Daoy (cell line): Measurements from ENCODE around the gene NPAS3. TPM values are rescaled to one million over a fixed set of nuclear protein-coding genes. Genes with fewer than 3 reads are reported as not detected.

ENCODE experiments used
- DNase-seq: peaks from one replicate; pipeline ENCODE4 v3.0.0-alpha.2; 2015; ENCODE audit warnings: low read depth
- total RNA-seq: library from RNA; depleted of rRNA; stranded (reverse); fragments of >200 nt; shearing (Covaris generic); gene quantifications from 2 replicates; pipeline ENCODE4 v1.2.3, GENCODE V29; 2014

NPAS3 gene
- total RNA-seq, 1 experiment from 2014 or later: 1.9 TPM

DNA sequence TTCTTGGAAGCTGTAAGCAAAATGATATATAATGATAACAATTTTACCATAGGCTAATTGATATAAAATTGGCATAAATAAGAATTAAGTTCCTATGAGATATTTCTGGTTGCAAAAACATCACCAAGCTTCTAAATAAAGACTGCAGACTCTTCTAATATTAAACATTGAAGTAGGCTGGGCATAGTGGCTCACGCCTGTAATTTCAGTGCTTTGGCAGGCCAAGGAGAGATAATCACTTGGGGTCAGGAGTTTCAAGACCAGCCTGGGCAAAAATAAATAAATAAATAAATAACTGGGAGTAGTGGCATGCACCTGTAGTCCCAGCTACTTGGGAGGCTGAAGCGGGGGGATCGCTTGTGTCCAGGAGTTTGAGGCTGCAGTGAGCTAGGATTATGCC, 71.8 kb downstream of the NPAS3 start:
- DNase-seq: no peak

DNA sequence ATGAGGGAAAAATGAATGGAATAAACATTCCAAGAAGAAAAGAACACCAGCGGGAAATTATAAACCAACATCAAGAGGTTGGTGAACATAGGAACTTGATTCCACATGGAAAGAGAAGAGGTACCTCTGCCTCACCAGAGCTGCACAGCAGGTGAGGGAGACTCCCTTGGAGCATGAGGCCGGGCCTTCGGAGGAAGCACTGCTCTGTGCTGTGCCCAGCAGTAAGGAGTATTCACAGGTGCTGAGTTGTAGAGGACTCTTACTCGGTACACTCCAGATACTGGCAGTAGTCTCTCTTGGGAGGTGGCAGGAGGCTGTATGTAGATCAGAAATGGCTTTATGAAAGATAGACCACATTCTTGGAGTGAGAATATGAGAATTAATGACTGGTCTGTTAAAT, 76.0 kb downstream of the NPAS3 start:
- no peak for DNase-seq

DNA sequence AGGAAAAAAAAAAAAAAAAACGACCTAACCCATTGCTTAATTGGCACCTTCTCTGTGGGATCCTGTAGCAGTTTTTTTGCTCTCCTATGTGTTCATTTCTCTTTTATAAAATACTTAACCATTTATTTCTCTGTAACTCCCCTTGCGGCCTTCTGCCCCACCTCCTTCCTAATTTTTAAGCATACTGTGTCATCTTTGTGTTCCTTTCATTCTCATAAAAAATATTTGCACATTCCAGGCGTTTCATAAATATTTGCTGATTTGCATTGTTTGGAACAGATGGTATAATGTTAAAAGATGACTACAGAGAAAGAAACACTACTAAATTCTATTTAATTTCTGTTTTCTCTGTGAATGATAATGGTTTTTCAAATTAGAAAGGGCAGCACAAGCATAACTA, 77.9 kb downstream of the NPAS3 start:
- DNase-seq: no peak

DNA sequence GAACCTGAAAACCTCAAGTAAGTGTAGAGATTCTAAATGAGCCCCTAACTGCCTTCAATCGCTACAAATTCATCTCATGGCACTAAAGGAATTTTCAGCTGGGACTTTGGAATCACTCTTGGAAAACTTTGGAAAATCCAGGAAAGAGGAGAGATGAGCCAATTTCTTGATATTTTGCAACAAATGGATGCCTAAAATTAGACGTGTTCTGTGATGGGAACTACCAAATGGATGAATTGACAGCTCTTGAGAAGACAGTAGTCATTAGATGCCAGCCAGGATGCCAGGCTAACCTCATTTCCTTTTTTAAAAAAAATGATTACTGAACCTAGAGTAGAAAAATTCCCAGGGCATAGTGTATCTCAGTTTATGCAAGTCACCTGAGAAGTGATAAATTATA, 78.3 kb downstream of the NPAS3 start:
- no peak for DNase-seq

DNA sequence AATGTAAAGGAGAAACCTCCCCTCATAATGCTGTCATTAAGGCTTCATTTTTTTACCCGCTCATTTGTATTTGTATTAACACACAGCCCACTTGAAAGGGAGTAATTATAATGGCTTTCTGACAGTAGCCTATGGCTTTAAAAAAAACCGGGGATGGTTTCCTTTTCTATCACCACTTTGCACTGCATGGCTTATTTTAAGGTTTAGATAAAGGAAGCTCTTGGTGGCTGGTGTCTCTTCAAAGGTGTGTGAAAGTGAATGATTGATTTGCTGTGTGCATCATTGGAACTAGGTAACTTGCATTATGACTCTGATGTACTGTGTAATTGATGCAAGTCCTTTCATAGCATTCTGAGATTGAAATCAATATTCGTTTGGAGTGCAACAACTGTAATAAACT, 80.7 kb downstream of the NPAS3 start:
- no peak for DNase-seq

DNA sequence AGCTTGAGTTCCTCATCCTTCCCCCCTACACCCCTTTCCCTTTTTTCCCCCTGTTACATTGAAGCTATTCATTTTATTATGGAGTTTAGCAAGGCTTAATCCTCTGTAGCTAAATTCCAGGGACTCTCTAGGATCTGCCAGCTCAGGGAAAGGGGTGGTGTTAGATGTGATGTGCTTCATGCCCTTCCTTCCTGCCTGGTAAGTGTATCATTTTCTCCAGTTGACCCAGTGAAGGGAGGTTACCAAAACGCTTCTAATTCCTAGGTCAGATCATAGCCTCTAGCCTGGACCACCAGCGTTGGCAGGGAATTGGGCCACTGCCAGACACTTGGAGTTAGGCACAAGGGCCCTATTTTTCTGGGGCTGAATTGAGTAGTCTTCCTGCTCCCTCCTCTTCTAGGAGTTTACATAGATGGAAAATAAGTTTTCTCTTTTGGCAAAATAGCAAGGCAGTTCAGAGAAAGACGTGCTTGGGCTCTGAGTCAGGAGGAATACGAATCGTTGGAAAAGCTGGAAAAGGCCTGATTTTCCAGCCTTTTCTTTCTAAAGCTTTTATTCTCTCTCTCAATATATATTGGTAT, 88.3 kb downstream of the NPAS3 start:
- DNase-seq: no peak

DNA sequence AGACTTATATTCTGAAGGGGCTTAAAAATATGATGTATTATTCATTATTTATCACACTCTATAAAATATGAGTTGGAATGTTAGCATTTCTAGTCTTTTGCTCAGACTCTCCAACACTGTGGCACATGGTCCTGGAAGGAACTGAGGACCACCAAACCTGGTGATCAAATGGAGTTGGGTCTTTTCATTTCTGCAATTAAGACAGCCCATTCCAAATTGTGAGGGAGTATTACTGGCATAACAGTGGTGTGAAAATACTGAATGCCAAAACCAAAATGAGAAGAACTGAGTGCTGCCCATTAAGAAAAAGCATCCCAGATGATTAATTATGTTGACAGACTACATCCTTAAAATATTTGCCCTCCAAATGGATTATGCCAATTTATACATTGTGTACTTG, 90.8 kb downstream of the NPAS3 start:
- DNase-seq: no peak

DNA sequence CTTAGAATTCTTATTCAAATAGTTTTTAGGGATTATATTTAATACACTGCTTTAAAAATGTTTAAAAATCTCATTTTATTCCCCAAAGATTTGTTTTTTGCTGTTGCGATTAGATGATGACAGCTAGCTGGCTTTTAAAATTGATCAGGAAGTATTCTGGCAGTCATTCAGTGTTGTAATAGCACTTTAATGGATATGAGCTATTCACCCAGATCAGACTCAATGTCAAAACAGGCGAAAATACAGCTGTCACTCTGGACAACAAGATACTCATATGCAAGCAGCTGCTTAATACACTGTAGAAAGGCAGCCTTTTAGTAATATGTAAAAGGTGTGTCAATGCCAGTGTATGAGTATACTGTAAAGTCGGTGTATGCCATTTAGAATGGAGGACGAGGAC, 91.7 kb downstream of the NPAS3 start:
- no peak for DNase-seq

DNA sequence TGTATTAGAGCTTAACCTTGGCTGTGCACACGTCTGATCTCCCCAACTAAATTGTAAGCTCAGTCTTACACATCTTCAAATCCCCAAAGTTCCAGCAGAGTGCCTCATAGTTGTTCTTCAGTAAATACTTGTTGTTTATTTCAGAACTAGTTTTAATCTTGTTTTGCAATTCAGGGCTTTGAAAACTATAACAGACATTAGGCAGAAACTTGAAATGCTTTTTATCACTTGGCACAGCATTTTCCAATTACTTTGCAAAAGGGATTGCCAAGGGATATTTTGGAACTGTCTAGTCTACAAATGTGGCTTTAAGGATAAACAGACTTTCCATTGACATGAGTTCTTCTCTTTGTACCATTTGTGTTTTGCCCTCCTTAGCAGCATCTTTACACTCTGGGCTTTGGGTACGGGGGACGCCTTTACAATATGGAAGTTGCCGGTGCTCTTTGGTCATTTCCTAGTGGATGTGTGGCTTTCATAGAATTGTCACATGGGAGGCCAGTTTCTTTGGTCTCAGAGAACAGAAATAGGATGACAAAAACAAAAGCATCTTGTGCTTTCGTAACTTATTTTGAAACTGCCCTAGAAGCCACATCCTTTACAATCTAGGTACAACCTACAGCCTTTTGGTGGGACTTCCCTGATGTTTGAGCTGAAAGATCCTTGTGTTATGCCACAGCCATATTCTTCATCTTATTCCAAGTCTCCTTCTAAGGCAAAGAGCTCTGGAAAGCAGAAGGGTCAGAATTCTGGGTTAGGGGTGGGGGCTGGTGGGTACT, 96.9 kb downstream of the NPAS3 start:
- DNase-seq: no peak

DNA sequence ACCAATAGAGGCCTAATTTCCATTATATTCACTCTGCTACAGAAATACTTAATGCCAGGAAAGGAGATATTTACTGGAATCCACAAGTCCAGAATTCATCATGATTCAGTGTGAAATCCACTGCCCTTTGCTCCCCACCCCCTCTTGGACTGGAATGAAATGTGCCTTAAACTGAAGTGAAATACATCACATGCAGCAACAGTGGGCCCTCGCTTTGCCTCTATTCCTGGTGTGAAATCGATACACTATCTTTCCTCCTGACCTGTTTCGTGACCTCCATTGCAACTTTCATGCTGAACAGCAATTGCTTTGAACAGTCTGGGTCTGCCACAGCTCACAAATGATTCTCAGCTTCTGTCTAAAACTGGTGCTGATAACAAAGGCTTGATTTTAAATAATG, 100.6 kb downstream of the NPAS3 start:
- DNase-seq: no peak

DNA sequence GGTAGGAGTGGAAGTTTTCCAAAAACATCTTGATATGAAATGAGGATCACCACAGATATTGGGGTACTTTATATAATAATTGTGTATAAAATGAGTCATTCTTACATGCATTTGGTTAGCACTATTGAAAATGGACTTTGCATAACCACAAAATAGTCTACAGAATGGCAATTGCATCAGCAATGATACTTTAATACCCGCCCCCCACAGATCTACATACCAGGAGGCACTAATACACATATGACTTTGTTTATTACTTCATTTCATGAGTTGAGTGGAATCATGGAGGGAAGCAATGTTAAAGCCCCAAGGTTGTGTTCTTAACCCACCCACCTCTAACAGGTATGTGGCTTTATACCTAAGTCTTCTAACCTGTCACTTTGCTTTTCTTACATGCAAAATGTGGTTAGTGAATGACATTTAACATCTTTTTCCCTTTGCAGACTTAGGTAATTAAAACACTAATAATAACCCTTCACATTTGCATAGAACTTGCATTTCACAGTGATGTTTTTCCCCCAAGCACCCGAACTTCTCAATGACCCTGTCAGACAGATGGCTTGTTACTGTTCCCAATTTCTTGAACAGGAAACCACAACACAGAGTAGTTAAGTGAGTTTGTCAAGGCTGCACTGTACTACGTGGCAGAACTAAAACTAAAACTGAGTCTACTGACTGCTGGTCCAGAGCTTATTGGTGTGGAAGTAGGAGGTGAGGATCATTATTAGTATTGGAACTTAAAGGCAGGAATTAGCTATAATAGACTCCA, 101.9 kb downstream of the NPAS3 start:
- no peak for DNase-seq

DNA sequence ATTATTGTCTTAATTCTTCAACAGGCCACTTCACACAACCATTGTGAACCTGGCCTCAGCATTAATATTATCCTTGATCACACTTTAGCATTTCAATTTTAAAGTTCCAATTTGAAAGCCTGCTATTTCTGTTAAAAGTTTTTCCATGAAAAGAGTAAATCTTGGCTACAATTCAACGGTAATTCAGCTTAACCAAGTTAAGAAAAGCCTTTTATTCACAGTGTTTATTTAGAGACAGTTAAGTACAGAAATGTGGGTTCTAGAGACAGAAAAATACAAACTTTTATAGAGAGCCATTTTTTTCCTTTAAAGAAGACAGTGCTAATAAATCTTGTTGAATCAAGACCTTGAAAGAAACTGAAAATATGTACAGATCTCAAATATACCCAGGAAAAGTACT, 103.9 kb downstream of the NPAS3 start:
- DNase-seq: no peak

DNA sequence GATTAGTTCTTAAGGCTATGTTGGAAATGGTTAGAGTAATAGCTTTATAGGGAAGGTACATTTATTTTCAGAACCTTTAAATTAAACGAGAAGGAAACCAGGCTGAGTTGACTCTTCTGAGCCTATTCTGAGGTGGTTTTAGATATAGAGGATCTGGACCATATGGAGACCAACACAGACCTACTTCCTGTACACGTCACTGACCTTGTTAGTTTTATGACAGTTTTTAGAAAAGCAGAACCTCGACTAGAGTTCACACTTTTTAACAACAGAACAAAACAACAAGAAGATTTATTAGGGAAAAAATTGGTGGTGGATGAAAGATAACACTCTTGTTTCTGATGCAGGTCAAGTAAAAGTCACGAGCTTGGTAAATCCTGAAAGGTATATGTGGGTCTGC, 107.1 kb downstream of the NPAS3 start:
- no peak for DNase-seq

DNA sequence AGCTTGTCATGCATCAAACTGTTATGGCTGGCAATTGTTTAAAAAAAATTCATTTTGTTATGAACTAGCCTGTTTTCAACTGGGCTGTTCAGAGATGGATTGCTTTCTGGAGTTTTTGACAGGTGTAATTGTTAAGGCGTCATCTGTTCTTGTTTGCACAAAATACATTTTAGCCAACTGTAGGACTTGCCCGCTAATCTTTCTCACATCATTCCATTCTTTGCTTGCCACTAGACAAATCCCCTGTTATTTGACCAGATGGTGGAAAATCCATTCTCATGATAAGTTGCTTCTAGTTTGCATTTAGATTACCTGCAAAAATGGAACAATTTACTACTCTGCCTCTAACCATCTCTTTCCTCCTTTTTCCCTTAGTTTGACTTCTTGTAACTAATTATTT, 114.3 kb downstream of the NPAS3 start:
- no peak for DNase-seq

DNA sequence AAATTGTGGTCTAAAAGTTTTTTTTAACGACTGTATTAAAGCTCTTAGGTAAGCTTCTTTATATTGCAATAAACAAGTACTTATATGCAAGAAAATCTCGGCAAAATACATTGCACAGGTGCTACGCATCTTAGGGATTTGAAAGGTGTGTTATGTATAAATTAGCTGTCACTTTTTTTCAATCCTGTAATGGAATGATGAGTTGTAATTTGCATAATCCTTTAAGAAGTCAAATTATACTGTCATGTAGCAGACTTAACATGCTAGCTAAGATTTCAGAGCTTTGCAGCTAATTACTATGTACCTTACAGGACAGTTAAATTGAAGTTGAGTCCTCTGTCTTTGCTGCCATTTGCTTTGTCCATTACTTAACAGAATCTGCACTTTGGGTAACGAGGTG, 117.5 kb downstream of the NPAS3 start:
- DNase-seq: no peak

DNA sequence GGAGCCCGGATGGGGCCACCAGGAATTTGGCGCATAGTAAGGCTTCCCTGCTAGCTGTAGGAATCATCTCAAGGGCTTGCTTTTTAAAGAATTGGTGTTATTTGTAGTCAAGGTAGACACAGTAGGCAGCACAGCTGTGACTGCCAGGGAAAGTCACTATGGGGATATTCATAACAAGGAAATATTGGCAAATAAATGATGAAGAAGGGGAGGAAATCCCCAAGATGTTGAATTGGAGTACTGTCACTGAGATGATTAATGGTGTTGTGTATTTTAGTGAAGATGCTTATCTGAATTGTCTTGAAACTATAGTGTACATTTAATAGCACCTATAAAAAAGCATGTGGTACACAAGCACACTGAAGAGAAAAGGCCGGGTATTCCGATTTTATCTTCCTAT, 118.9 kb downstream of the NPAS3 start:
- DNase-seq: no peak

DNA sequence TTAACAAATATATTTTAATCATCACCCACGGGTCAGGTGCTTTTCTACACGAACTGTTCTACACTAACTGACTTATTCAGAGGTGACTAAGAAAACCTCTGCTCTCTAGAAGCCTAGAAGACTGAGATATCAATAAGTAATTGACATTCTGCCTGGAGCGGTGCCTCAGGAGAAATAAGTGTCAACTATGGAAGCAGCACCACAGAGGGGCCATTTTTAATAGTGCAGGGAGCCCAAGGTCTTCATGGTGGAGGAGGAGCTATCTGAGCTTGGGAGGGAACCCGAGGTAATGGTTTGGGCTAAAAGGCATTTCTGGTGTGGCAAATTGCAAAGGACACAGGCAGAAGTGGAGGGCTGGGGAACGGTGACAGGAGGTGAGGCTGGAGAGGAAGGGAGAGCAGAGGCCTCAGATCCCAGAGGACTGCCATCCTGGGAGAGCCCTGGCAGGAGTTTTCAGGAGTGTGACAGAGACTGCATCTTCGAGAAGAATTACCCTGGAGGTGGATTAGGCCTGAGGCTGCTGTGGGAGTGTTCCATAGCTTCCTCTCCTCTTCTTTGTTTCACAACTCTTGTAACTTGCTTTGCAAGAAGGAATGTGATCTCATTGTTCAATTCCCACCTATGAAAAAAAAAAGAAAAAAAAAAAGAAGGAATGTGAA, 123.1 kb downstream of the NPAS3 start:
- DNase-seq: peak; percentile 4

DNA sequence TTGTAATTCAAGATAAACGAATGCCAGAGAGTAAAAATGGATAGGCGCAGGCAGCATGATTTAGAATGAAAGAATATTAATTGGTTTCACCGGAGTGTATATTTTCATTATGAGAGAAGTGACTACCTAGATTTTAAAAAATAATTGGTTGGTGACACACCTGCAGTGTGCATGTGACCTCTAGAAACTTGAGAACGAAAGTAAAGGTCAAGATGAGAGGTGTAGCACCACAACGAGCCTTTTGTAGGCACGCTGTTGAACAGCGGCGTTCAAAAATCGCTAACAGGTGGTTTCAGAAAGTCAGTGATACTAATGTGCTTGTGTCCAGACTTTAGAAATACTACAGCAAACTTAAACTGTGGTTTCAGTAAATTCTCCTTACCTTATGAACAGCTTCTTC, 123.8 kb downstream of the NPAS3 start:
- DNase-seq: peak; percentile 5

DNA sequence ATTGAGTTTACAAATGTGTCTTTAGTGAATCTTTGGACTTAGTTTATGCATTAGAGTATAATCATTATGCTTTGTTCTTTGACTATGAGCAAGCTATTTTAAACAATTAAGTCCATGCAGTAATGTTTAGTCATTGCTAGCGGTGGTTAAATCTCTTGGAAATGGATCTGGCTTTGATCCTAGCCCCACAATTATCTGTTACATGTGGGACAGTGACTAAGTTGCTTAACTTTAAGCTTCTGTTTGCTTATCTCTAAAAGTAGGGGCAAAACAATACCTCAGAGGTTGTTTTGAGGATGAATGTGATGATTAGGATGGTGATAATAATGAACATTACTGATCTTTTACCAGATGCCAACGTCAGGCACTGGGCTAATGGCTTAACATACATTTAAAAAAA, 124.2 kb downstream of the NPAS3 start:
- DNase-seq: peak; percentile 63

DNA sequence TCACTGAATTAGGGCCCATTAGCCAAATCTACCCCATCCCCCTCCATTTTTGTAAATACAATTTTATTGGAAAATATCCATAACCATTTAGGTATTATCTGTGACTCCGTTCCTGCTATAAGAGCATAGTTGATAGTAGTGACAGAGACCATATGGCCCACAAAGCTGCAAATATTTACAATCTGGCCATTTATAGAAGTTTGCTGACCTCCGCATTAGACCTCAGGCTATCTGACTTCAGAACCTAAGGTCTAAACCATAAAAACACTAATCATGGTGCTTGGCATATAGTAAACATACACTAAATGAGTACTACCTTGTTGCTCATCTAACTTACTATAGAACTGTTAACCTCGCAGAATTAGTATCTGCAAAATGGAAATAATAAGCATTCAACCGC, 124.8 kb downstream of the NPAS3 start:
- DNase-seq: no peak

DNA sequence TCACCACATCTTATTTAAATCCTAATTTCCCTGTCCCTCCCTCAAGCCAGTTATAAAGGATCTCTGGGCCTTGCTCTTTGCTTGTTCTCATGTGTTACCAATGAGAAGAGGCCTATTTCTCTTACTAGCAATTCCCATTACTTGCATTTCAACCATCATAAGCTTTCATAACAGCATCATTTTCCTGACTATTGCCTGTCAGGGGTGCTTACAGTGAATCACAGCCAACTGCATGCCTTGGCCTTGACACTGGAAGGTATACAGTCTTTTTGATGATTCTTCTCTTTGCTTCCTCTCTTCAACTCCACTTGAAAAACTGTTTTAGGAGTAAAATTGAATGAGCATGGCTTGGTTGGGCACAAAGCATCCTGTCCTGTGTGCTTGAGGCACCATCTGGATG, 127.0 kb downstream of the NPAS3 start:
- DNase-seq: no peak

DNA sequence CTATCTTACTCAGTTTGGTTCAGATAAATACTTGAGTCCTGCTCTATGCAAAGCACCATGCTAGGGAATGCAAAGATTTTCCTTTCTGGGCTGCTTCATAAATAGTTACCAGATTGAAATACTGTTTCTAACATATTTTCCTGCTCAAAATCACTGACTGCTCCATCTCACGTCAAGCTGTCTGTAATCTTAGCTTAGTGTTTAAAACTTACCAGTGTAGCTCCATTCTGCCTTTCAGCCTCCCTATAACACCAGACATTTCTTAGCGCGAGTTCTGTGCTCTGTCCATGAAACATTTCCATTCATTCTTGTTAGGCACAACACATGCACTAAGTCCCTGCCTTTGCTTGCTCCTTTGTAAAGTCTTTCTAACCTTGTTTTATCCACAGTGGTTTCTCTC, 129.4 kb downstream of the NPAS3 start:
- DNase-seq: no peak

DNA sequence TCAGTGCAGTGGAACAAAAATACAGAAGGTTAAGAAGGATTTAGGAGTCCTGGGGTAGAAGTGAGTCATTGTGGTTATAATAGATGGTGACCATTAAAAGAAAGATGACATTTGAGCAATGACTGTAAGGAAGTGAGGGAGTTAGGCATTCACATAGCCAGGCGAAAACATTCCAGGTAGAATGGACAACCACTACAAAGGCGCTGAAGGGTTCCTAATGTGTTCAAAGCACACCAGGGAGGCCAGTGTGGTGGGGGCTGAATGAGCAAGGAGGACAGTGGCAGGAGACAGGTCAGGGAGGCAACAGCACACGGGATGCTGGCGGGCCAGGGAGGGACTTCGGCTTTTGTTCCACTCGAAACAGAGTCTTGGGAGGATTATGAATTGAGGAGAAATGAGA, 129.9 kb downstream of the NPAS3 start:
- peak; percentile 46 for DNase-seq
